OCI-LY1 (cell line): ENCODE data around the gene PTPRA.

Source experiments
- H2AFZ ChIP-seq: fragments of 200-600 bp; sonication (generic), shearing (Covaris generic); 2 replicates; pipeline ENCODE4 v1.6.0; 2014; ENCODE audit warnings: antibody characterized with exemption, mild to moderate bottlenecking, low read length
- H3F3A ChIP-seq: fragments of 200-600 bp; sonication (generic), shearing (Covaris generic); 2 replicates; pipeline ENCODE4 v1.6.0; 2014; ENCODE audit warnings: mild to moderate bottlenecking, antibody characterized with exemption, low read length, moderate library complexity; ENCODE audit not compliant: insufficient read depth
- H3K27ac ChIP-seq: fragments of 200-600 bp; sonication (generic); 2 replicates; pipeline ENCODE4 v1.5.1; 2014; ENCODE audit warnings: low read length, mixed run types, mild to moderate bottlenecking, low read depth; ENCODE audit not compliant: poor library complexity, severe bottlenecking
- H3K27me3 ChIP-seq: fragments of 200-600 bp; sonication (generic); 2 replicates; pipeline ENCODE4 v1.6.0; 2014; ENCODE audit warnings: antibody characterized with exemption, mild to moderate bottlenecking, low read length, moderate library complexity; ENCODE audit not compliant: insufficient read depth
- H3K36me3 ChIP-seq: fragments of 200-600 bp; sonication (generic); 2 replicates; pipeline ENCODE4 v1.6.1; 2014; ENCODE audit warnings: mild to moderate bottlenecking, antibody characterized with exemption, low read length, moderate library complexity, mixed read lengths; ENCODE audit not compliant: insufficient read depth
- H3K4me1 ChIP-seq: fragments of 200-600 bp; sonication (generic); 2 replicates; pipeline ENCODE4 v1.5.1; 2014; ENCODE audit warnings: mild to moderate bottlenecking, low read length, moderate library complexity; ENCODE audit not compliant: insufficient read depth, severe bottlenecking
- H3K4me2 ChIP-seq: fragments of 200-600 bp; sonication (generic), shearing (Covaris generic); 2 replicates; pipeline ENCODE4 v1.6.1; 2014; ENCODE audit warnings: low read length
- H3K4me3 ChIP-seq: fragments of 200-600 bp; sonication (generic); 2 replicates; pipeline ENCODE4 v1.5.1; 2014; ENCODE audit warnings: low read length, low read depth, mild to moderate bottlenecking, mixed read lengths; ENCODE audit not compliant: poor library complexity, severe bottlenecking
- H3K79me2 ChIP-seq: fragments of 200-600 bp; shearing (Covaris generic); 2 replicates; pipeline ENCODE4 v1.6.1; 2016; ENCODE audit warnings: mixed run types, low read length, mixed read lengths; ENCODE audit not compliant: insufficient read depth
- H3K9ac ChIP-seq: fragments of 200-600 bp; sonication (generic), shearing (Covaris generic); 2 replicates; pipeline ENCODE4 v1.6.1; 2014; ENCODE audit warnings: mild to moderate bottlenecking, low read length, mixed read lengths
- H3K9me2 ChIP-seq: fragments of 200-600 bp; sonication (generic), shearing (Covaris generic); 2 replicates; pipeline ENCODE4 v1.6.1; 2014; ENCODE audit warnings: low read depth, mild to moderate bottlenecking, low read length, mixed read lengths
- H3K9me3 ChIP-seq: fragments of 200-600 bp; shearing (Covaris generic); 2 replicates; pipeline ENCODE4 v1.6.1; 2014; ENCODE audit warnings: low read length, mixed read lengths
- H4K20me1 ChIP-seq: fragments of 200-600 bp; sonication (generic), shearing (Covaris generic); 2 replicates; pipeline ENCODE4 v1.6.0; 2016; ENCODE audit warnings: mild to moderate bottlenecking, low read length; ENCODE audit not compliant: insufficient read depth
- EZH2 ChIP-seq: fragments of 200-600 bp; sonication (generic), shearing (Covaris generic); IDR thresholded peaks from 2 replicates; pipeline ENCODE4 v1.8.0; 2017; ENCODE audit warnings: borderline replicate concordance, mixed run types, mild to moderate bottlenecking, antibody characterized with exemption, low read length, moderate library complexity, mixed read lengths
- TF ChIP-seq, protein P1 (sequence below): fragments of 200-600 bp; sonication (generic), shearing (Covaris generic); IDR thresholded peaks from 2 replicates; pipeline ENCODE4 v1.5.1; 2017; ENCODE audit warnings: mild to moderate bottlenecking, antibody characterized with exemption, low read length, moderate library complexity, mixed read lengths

The PTPRA gene

DNA sequence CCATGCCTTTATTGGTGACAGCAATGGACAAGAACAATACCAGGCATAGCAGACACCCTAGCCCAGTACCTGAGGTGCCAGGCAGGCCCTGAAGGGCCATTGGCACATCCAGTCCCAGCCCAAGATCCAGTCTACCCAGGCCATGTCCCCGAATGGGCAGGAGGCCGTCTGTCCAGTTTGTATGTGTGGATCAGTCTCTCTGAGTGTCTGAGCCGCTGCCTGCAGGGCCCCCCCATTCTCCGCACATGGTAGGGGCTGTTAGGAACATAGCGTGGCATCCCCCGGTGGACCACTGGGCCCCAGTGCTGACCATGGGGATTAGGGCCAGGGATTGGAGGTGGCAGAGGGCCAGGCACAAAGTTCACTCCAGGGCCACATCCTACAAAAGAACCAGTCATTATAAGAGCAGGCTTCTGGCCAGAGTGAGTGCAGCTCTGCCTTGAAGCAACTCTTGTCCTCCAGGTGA is 37.9 kb upstream of the PTPRA start:
- Histone ChIP-seq H3K9me3 (no peaks in the 10 kb centered on the region), H3K27me3 (no peaks in the 10 kb centered on the region), H3K9ac (no peak overlapping the region), H3K4me1 (peaks cover 22% of the 10 kb centered on the region), H3K79me2 (no peaks in the 10 kb centered on the region), H3F3A (no peaks in the 10 kb centered on the region), H3K27ac (no peak overlapping the region), H3K9me2 (no peaks in the 10 kb centered on the region), H2AFZ (no peak overlapping the region), H4K20me1 (no peaks in the 10 kb centered on the region), H3K4me3 (no peak overlapping the region), H3K36me3 (0 out of 2 replicates have a peak, but pooled peaks cover 3% of the 10 kb centered on the region), H3K4me2 (no peak overlapping the region)
- TF ChIP-seq, protein P1, sequence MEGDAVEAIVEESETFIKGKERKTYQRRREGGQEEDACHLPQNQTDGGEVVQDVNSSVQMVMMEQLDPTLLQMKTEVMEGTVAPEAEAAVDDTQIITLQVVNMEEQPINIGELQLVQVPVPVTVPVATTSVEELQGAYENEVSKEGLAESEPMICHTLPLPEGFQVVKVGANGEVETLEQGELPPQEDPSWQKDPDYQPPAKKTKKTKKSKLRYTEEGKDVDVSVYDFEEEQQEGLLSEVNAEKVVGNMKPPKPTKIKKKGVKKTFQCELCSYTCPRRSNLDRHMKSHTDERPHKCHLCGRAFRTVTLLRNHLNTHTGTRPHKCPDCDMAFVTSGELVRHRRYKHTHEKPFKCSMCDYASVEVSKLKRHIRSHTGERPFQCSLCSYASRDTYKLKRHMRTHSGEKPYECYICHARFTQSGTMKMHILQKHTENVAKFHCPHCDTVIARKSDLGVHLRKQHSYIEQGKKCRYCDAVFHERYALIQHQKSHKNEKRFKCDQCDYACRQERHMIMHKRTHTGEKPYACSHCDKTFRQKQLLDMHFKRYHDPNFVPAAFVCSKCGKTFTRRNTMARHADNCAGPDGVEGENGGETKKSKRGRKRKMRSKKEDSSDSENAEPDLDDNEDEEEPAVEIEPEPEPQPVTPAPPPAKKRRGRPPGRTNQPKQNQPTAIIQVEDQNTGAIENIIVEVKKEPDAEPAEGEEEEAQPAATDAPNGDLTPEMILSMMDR: no peak
- TF ChIP-seq EZH2: no peak

DNA sequence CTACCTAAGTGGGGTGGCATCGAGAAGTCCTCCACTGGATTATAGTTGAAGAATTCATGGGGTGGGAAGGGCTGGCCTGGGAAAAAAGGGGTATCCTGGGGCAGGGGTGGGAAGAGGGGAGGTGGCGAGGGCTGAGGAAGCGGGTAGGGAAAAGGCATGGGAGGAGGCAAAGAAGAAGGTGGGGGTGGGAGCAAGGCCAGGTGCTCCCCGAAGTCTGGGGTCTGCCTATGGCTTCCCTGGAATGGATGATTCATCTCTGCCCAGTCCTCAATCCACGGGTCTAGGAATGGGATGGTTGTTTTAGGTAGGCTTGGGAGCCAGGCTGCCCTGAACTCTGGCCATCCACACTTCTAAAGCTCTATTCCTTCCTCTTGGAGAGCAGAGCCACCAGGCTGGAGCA is 37.2 kb upstream of the PTPRA start:
- Histone ChIP-seq H3F3A (no peaks in the 10 kb centered on the region), H3K4me1 (peaks cover 22% of the 10 kb centered on the region), H4K20me1 (no peaks in the 10 kb centered on the region), H3K27me3 (no peaks in the 10 kb centered on the region), H3K9me3 (no peaks in the 10 kb centered on the region), H3K36me3 (0 out of 2 replicates have a peak, but pooled peaks cover 3% of the 10 kb centered on the region), H2AFZ (no peak overlapping the region), H3K4me3 (no peak overlapping the region), H3K4me2 (no peak overlapping the region), H3K79me2 (no peaks in the 10 kb centered on the region), H3K9ac (no peak overlapping the region), H3K9me2 (no peaks in the 10 kb centered on the region), H3K27ac (no peak overlapping the region)
- no peak for TF ChIP-seq EZH2
- TF ChIP-seq, protein P1: no peak

DNA sequence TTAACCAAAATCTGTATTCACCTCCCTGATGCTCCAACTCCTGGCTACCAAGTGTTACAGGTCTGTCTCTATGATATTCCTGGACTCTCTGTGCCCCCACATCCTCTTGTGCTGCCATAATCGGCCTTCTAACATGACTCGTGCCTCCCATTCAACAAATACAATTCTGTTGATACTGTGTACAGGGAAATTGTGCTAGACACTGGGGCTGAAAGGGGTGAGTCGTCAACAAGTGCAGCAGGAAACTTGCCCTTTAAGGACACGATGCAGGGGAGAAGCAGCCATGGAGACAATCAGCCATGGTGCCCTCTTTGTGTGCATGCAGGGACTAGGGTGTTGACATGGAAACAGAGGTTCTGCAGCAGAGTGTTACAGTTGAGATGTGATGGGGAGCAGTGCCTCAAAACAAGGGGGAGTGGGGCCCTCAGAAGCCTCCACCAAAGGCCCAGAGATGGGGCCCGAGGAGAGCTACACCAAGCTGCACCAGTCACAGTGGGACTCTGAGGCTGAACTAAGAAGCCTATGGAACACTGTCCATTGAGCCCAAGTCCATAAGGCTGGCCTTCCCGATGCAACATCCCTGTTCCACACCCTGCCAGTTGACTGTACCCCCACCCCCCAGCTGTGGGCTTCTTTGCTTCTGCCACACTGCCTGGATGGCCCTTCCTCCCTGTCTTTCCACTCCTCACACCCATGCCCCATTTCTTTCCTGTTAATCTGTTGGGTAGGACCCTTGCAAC is 35.9 kb upstream of the PTPRA start:
- peaks cover 31% of the 10 kb centered on the region for H3K4me1 ChIP-seq
- H3F3A ChIP-seq: no peaks in the 10 kb centered on the region
- TF ChIP-seq, protein P1: no peak
- TF ChIP-seq EZH2: no peak

More for the DNA sequence above, 35.9 kb upstream of the PTPRA start:
- no peak overlapping the region for H3K4me2 ChIP-seq
- H3K27ac ChIP-seq: no peak overlapping the region
- no peaks in the 10 kb centered on the region for H3K9me2 ChIP-seq
- H3K36me3 ChIP-seq: 0 out of 2 replicates have a peak, but pooled peaks cover 3% of the 10 kb centered on the region
- no peaks in the 10 kb centered on the region for H4K20me1 ChIP-seq
- no peak overlapping the region for H3K9ac ChIP-seq
- no peaks in the 10 kb centered on the region for H3K9me3 ChIP-seq
- H3K79me2 ChIP-seq: no peaks in the 10 kb centered on the region
- no peak overlapping the region for H3K4me3 ChIP-seq
- H2AFZ ChIP-seq: no peak overlapping the region
- no peaks in the 10 kb centered on the region for H3K27me3 ChIP-seq
